HG03097 (cell line): ENCODE results near the gene SRD5A3.

ENCODE experiments used
- ATAC-seq: cut with Tn5 transposase; IDR thresholded peaks from one replicate; pipeline ENCODE4 v1.9.1; 2021; ENCODE audit not compliant: unreplicated experiment, low FRiP score

Gene SRD5A3

DNA sequence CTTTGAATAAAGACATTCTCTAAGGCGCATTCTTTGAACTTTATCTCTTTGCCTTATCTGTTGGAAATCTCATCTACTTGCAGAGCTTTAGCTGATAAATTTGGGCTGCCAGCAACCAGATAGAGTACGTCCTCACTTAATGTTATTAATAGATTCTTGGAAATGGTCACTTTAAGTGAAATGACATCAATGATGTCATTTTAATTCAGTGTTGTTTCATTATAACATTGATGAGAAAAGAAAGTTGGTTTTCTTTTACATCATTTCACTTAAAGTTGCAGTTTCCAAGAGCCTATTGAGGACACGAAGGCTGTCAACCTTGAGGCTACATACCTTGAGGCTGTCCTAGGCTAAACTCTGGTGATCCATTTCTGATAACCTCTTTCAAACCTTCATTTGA is 59.0 kb downstream of the SRD5A3 start:
- no peak for ATAC-seq

DNA sequence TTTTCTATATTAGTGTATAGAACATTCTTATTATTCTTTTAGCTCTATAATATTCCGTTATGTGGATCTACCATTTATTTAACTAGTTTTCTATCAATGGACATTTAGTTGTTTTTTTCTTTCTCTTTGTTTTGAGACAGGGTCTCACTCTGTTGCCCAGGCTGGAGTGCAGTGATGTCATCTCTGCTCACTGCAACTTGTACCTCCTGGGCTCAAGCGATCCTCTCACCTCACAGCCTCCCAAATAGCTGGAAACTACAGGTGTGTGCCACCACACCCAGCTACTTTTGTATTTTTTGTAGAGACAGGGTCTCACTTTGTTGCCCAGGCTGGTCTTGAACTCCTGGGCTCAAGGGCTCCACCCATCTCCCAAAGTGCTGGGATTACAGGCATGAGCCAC is 60.5 kb downstream of the SRD5A3 start:
- ATAC-seq, result no peak

DNA sequence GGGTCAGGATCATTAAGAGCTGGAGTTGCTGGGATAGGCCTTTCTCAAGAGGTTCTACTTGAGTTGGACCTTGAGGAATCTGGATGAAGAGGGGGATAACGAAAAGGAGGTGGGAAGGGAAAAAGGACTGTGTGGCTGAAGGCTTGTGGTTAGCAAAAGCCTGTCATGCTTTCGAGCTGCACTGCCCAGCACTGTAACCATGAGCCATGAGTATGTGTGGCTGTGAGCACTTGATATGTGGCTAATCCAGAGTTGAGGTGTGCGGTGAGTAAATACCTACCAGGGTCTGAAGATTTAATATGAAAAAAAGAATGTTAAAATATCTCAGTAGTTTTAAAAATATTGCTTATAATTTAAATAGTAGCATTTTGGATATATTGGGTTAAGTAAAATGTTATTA is 61.1 kb downstream of the SRD5A3 start:
- no peak for ATAC-seq

DNA sequence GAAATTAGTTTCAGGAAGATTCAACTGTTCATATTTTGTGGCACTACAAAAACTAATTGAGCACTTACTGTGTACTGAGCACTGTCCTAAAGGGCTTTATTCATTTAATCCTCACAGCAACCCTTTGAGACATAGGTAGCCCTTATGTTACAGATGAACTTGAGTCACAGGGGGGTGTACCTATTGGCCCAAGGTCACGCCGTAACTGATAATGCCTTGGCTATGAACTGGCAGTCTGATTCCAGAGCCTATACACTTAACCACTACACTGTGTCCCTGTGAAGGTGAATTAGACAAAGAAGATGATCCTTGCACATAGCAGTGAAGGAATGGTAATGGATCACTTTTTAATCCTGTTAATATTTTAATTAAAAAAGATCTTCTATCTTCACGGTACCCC is 61.7 kb downstream of the SRD5A3 start:
- ATAC-seq, result no peak

DNA sequence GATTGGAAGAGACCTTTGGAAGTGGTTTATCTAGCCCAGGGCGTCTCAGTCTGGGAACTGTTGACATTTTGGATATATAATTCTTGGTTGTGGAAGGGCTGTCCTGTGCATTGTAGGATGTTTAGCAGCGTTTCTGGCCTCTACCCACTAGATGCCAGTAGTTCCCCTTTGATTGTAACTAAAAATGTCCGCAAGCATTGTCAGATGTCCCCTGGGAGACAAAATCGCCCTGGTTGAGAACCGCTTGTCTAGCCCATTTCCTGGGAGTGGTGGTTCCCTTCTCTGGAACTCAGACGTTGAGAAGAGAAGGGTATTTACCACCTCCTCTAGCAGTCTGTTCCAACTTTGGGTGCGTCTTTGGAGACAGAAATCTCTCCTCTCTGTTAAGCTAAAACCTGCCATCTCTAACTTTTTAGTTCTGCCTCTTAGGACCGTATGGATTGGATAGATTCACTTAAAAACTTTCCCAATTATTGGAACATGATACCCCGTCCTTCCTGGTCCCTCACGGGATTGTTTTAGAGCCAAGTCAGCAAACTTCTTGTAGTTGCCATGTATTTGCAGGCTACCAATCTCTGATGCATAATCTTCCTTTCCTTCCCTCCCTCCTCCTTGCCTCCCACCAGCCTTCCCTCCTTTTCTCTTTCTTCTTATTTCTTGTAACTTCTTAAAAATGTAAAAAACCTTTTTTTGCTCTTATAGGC is 63.6 kb downstream of the SRD5A3 start:
- ATAC-seq, result peak; percentile 64

DNA sequence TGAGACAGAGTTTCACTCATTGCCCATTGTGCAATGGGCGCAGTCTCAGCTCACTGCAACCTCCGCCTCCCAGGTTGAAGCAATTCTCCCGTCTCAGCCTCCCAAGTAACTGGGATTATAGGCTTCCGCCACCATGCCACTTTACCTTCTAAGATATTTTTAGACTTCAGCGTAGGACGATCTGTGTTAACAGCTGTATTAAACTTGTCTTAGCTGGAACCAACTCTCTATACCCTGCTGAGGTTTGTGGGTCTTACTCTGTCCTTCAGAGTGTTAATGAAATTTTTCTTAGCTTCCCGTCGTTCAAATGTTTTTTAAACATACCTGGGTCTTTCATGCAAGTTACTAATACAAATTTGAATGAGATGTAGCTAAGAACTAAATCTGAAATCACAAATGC is 64.4 kb downstream of the SRD5A3 start:
- ATAC-seq, result no peak

DNA sequence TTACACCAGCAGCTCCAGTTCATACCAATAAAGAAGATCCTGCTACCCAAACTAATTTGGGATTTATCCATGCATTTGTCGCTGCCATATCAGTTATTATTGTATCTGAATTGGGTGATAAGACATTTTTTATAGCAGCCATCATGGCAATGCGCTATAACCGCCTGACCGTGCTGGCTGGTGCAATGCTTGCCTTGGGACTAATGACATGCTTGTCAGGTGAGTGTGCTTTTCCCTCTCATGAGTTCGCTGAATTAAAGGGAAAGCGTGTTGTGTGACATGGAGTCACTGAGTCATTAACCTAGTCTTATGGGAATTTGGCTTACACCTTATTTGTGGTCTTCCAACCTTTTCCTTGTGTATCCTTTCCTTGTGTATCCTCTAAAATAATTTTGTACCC is 65.6 kb downstream of the SRD5A3 start:
- no peak for ATAC-seq

DNA sequence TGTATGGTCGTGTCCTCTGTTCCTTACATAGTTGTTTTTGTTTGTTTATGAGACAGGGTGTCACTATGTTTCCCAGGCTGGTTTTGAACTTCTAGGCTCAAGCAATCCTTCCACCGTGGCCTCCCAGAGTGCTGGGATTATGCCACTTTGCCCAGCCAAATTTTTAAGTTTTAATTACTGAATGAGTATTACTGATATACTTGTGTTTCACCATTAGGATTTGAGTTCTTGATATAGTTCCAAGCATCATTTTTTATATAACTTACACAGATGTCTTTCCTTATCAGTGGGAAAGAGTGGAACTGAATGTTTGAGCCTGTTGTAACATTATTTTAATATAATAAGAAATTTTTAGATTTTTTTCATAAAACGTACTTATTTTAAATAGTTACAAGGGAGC is 70.1 kb downstream of the SRD5A3 start:
- ATAC-seq, result no peak
